Heart left ventricle (tissue), 16 donors: ENCODE data around the gene ARMC8. TPM values are rescaled to one million over a fixed set of nuclear protein-coding genes. Genes with fewer than 3 reads are reported as not detected.

Experiments
- ATAC-seq, 4 donors: fragments of 200-7000 bp; cut with Tn5 transposase; one replicate each; pipeline ENCODE4 v1.9.1; 2020 to 2022; ENCODE audit warnings: moderate library complexity in 4 of 4, mild to moderate bottlenecking in 3 of 4, moderate number of reproducible peaks in 1 of 4
- DNase-seq, 5 donors: peaks; one replicate each; pipeline ENCODE4 v3.0.0-alpha.2; 2020
- H3K27ac ChIP-seq, 12 donors: fragments of 200-600 bp; sonication (generic) in 4 of 12; one replicate each; pipeline versions ENCODE4 v1.5.0 to v1.8.0; 2016 to 2022; ENCODE audit warnings: mild to moderate bottlenecking in 2 of 12
- H3K27me3 ChIP-seq, 9 donors: fragments of 200-600 bp; sonication (generic) in 2 of 9; one replicate each; pipeline versions ENCODE4 v1.5.1 to v1.8.0; 2016 to 2022; ENCODE audit warnings: mild to moderate bottlenecking in 3 of 9
- H3K36me3 ChIP-seq, 9 donors: fragments of 200-600 bp; sonication (generic) in 2 of 9; one replicate each; pipeline versions ENCODE4 v1.5.0 to v1.8.0; 2018 to 2022; ENCODE audit warnings: mild to moderate bottlenecking in 2 of 9
- H3K4me1 ChIP-seq, 12 donors: fragments of 200-600 bp; sonication (generic) in 4 of 12; one replicate each; pipeline versions ENCODE4 v1.5.0 to v1.8.0; 2016 to 2022; ENCODE audit warnings: mild to moderate bottlenecking in 3 of 12
- H3K4me3 ChIP-seq, 12 donors: fragments of 200-600 bp; sonication (generic) in 4 of 12; one replicate each; pipeline versions ENCODE4 v1.5.0 to v1.8.0; 2017 to 2022; ENCODE audit warnings: mild to moderate bottlenecking in 9 of 12, moderate library complexity in 4 of 12
- H3K9me3 ChIP-seq, 12 donors: fragments of 200-600 bp; sonication (generic) in 4 of 12; one replicate each; pipeline versions ENCODE4 v1.5.0 to v1.8.0; 2016 to 2022; ENCODE audit warnings: mild to moderate bottlenecking in 1 of 12
- CTCF ChIP-seq, 12 donors: fragments of 200-600 bp; sonication (generic) in 4 of 12; IDR thresholded peaks; one replicate each; pipeline versions ENCODE4 v1.5.0 to v1.8.0; 2018 to 2022; ENCODE audit warnings: antibody characterized with exemption in 12 of 12, mild to moderate bottlenecking in 5 of 12
- POLR2A ChIP-seq, 2 donors: fragments of 450-650 bp; IDR thresholded peaks; one replicate each; pipeline ENCODE4 v1.6.1; 2017; ENCODE audit warnings: antibody characterized with exemption in 2 of 2, mild to moderate bottlenecking in 2 of 2, moderate library complexity in 2 of 2
- whole genome bisulfite sequencing, 4 donors: extraction: QIAGEN DNeasy Blood & Tissue Kit in 2 of 4; methylation state at CpG; one replicate each; pipeline versions ENCODE4 v1.1.5 to v1.1.7; 2013 to 2018; 5-methylcytosine and 5-hydroxymethylcytosine counted together
- intact Hi-C, 10 donors: fragments of 100-400 bp; cut with DNase I; formaldehyde crosslinking; loops; one replicate each; pipeline versions ENCODE4 v1.11.1 to v1.14.2; 2022
- polyA plus RNA-seq, 2 donors: library from polyadenylated mRNA; stranded (reverse); fragments of 200-250 nt; gene quantifications; one replicate each; pipeline ENCODE4 v1.2.3, GENCODE V29; 2013
- total RNA-seq, 9 donors: library from RNA; depleted of rRNA in 2 of 9; stranded (reverse); fragments of >200 nt in 2 of 9; fragmentation: NEBNext Ultra II Directional in 3 of 9; extraction: Animal tissue kit (Norgen Biotek cat#: 25700) in 3 of 9; gene quantifications; one replicate each; pipeline versions ENCODE4 v1.1.0 to v1.2.4, GENCODE V29; 2016 to 2023
- donor health status: ischemic (EF 13 %, LVEDD 7.1; RV severe dilation, severe dysfunction).
- donor health status: healthy with polysubstance abuse.
- donor health status: DM: no; HTN: yes; CAD: no.
- donor health status: DM: no; HTN: no; CAD: no.
- donor health status: ischemic (EF 25% LVEDD 6.9; RV normal size, moderate dysfunction).
- donor health status: ischemic (EF 25% LVEDD 5.7; RV mildly dilated, moderate dysfunction).
- donor health status: healthy.
- donor health status: DM: yes; HTN: yes; CAD: no.
- donor health status: ischemic (EF 35%, LVEDD 5.7; RV mildly dilated, moderate dysfunction).
- donor health status: nonischemic (EF 11% LVEDD 7.7; RV severe dilation, severe dysfunction).
- donor health status: DM: yes; HTN: yes; CAD: no.
- donor health status: PGD.
- donor health status: ischemic (EF 29% LVEDD 5.4; RV normal size, mild dysfunction).
- donor health status: nonischemic (EF 23%, LVEDD 6.1; RV moderate dilation, normal function).

Gene ARMC8
- total and polyA plus RNA-seq, 11 donors = 10.1 to 42.9 (median 33.3) TPM

GRCh38 chr3:138203938-138204337 lies 16.8 kb downstream of the ARMC8 start:
- Histone ChIP-seq H3K4me3 (no peak overlapping the region), H3K36me3 (peaks cover 0 to 6% (median 0%) of the 10 kb centered on the region in 9 donors), H3K27me3 (no peaks in the 10 kb centered on the region), H3K9me3 (no peaks in the 10 kb centered on the region), H3K27ac (no peak overlapping the region), H3K4me1 (peaks cover 0 to 51% (median 20%) of the 10 kb centered on the region in 12 donors)
- WGBS, 4 donors = 83 to 88% (median 85%) methylated on average over 4 of the region's 4 CpGs
- ATAC-seq = peak in 1 of 4 donors; percentile 20
- TF ChIP-seq CTCF (IDR thresholded peaks at IDR 0.05) = no peak
- TF ChIP-seq POLR2A (IDR thresholded peaks at IDR 0.05) = no peak
- no peak for DNase-seq
- intact Hi-C loops = no loop called here

GRCh38 chr3:138205527-138205926 lies 18.4 kb downstream of the ARMC8 start:
- Histone ChIP-seq H3K4me1 (peaks cover 0 to 42% (median 10%) of the 10 kb centered on the region in 12 donors), H3K36me3 (peaks cover 0 to 6% (median 0%) of the 10 kb centered on the region in 9 donors), H3K4me3 (no peak overlapping the region), H3K27me3 (no peaks in the 10 kb centered on the region), H3K9me3 (no peaks in the 10 kb centered on the region), H3K27ac (no peak overlapping the region)
- DNase-seq = no peak
- ATAC-seq = no peak
- 67 to 73% (median 68%) methylated on average over 5 of the region's 5 CpGs for WGBS, 4 donors
- TF ChIP-seq POLR2A (IDR thresholded peaks at IDR 0.05) (no peak), CTCF (IDR thresholded peaks at IDR 0.05) (no peak)
- intact Hi-C loops = no loop called here

- intact Hi-C loops = no loop called here
- DNase-seq (no peak), ATAC-seq (no peak)
- no peak overlapping the region for H3K27ac ChIP-seq
- H3K4me1 ChIP-seq = peaks cover 0 to 40% (median 10%) of the 10 kb centered on the region in 12 donors
- TF ChIP-seq CTCF (IDR thresholded peaks at IDR 0.05) (no peak), POLR2A (IDR thresholded peaks at IDR 0.05) (no peak)
- peaks cover 0 to 6% (median 0%) of the 10 kb centered on the region in 9 donors for H3K36me3 ChIP-seq
- 94 to 99% (median 97%) methylated on average over 2 of the region's 2 CpGs for WGBS, 4 donors
- H3K27me3 ChIP-seq = no peaks in the 10 kb centered on the region
- H3K4me3 ChIP-seq = no peak overlapping the region
- no peaks in the 10 kb centered on the region for H3K9me3 ChIP-seq
Measured at GRCh38 chr3:138206196-138206595, 19.1 kb downstream of the ARMC8 start.

GRCh38 chr3:138210528-138210927 lies 23.4 kb downstream of the ARMC8 start:
- WGBS, 4 donors = 87 to 91% (median 88%) methylated on average over 3 of the region's 3 CpGs
- TF ChIP-seq CTCF (IDR thresholded peaks at IDR 0.05) (no peak), POLR2A (IDR thresholded peaks at IDR 0.05) (no peak)

More at GRCh38 chr3:138210528-138210927, 23.4 kb downstream of the ARMC8 start:
- Histone ChIP-seq H3K4me1 (peaks cover 0 to 12% (median under 1%) of the 10 kb centered on the region in 12 donors), H3K27ac (no peak overlapping the region), H3K4me3 (no peak overlapping the region), H3K9me3 (no peaks in the 10 kb centered on the region), H3K27me3 (no peaks in the 10 kb centered on the region), H3K36me3 (peaks cover 0 to 26% (median 13%) of the 10 kb centered on the region in 9 donors)
- DNase-seq (no peak), ATAC-seq (no peak)
- intact Hi-C loops = no loop called here
